ENCODE results near the gene NPEPPS.

Gene NPEPPS

DNA sequence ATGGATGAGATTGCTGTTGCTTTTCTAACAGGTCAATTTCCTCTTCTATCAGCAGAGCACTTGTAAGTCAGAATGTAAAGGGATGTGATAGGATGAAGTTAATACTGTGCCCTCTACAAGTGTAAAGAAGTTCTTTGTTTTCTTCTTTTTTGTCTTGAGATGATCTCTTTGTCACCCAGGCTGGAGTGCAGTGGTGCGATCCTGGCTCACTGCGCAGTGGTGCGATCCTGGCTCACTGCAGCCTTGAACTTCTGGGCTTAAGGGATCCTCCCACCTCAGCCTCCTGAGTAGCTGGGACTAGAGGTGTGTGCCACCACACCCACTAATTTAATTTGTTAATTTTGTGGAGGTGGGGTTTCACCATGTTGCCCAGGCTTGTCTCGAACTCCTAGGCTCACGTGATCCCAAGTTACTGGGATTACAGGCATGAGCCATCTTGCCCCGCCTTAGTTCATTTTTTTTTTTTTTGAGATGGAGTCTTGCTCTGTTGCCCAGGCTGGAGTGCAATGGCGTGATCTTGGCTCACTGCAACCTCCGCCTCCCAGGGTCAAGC is 97.2 kb downstream of the NPEPPS start:
- DNase-seq (ENCODE audit: low read depth), result no peak

DNA sequence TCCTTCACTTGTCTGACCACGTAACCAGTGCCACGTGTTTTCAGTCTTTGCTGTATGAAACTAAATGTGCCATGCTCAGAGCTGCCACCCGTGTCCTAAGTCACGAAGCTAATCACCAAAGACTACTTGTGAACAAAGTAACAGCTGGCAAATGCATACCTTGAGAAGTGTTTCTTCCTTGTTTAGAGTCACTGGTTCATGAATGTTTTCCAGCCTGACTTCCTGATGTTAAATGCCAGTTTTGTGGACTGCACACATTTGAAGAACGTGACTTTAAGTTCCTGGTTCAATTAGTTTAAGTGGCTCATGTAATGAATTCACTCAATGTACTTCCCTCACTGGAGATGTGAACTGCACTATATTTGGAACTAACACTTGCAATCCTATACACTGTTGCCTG is 98.9 kb downstream of the NPEPPS start:
- DNase-seq (ENCODE audit: low read depth), result no peak

DNA sequence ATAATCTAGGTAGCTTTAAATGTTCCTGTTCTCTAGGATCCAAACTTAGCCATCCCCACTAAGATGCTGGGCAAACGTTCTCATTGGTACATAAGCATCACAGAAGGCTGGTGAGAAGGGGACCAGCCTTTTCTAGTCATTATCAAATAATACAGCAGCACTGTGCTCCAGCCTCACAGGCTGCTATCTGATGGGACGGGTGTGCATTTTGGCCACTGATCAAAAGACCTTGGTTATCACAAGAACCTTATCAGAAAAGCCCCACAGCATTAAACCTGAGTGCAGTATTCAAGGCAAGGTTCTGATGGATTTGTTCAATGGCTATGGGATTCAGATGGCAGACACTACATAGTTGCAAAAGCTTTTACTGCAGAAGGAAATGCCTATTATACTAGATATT is 99.7 kb downstream of the NPEPPS start:
- DNase-seq (ENCODE audit: low read depth), result no peak

DNA sequence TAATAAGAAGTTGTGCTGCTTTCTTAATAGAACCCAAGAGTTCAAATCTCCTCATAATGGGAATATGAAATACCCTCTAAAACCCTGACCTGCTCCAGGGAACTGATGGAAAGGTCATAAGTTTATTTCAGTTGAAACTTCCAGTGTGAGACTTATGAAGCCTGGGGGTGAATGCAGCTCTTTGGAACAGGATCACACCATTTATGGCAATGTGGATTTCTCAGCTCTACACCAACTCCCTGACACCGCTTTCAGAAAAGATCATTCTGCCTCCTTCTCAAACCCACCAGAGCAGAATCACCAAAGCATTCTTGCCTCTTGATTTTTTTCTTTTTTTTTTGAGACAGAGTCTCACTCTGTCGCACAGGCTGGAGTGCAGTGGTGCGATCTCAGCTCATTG is 102.1 kb downstream of the NPEPPS start:
- DNase-seq (ENCODE audit: low read depth), result no peak

DNA sequence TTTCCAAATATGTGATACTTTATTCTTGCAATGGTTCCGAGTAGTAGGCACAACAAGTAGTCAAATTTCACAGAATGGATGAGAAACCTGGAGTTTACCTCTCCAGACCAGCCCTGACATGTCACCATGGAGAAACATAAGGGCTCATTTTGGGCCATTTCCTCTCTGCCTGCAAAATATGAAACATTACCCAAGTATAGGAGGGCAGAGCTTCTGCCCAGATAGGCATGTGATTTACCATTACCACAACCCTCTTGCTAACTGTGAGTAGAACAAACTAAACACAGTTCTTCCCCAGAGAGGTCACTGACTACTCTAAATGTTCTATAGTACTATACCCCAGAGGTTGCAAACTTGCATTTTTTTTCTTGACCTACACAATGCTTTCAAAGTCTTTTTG is 103.1 kb downstream of the NPEPPS start:
- DNase-seq (ENCODE audit: low read depth), result no peak

DNA sequence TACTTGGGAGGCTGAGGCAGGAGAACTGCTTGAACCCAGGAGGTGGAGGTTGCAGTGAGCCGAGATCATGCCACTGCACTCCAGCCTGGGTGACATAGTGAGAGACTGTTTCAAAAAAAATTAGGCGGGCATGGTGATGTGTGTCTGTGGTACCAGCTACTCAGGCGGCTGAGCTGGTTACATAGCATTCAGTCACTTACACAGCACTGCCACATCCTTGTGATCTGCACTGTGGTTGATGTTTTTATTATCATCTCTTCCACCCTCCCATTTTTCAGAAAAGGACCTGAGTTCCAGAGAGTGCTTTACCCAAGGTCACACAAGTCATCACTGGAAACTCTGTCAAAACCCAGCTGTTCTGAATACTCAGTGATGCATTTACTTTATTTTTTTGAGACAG is 104.0 kb downstream of the NPEPPS start:
- DNase-seq (ENCODE audit: low read depth), result no peak

DNA sequence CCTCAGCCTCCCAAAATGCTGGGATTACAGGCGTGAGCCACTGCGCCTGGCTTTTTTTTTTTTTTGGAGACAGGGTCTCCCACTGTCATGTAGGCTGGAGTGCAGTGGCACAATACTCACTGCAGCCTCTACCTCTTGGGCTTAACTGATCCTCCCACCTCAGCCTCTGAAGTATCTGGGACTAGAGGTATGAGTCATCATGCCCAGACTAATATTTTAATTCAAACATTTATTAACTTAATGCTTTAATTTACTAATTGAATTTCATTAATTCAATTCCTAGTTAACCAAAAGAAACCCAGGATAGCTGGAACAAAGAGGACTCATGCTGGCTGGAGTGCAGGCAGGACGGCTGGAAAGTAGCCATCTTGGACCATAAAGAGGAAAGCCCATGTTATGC is 104.8 kb downstream of the NPEPPS start:
- no peak for DNase-seq (ENCODE audit: low read depth)

DNA sequence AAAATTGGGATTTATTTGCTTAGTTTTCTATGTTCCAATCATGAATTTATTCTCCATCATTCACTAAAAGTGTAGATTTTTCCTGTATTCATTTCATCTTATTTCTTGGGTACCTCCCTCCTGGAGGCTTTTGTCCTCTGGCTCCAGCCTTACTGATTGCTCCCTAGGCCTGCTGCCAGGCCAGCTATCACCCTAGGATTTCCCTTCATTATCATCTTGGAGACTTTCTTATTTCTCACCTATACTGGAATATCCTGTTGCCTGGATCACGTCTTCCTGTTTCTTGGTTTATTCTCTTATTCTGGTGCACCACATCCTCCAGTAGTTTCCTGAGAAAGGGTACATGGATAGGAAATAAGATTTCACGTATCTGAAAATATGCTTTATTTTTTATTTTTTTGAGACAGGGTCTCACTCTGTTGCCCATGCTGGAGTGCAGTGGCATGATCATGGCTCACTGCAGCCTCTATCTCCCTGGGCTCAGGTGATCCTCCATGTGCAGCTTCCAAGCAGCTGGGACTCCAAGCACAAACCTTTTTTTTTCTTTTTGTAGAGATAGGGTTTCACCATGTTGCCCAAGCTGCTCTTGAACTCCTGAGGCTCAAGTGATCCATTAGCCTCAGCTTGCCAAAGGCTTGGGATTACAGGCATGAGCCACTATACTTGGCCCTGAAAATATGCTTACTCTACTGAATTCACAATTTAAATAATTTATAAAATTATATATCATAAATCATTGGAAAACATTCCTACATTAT is 105.5 kb downstream of the NPEPPS start:
- DNase-seq (ENCODE audit: low read depth), result no peak

DNA sequence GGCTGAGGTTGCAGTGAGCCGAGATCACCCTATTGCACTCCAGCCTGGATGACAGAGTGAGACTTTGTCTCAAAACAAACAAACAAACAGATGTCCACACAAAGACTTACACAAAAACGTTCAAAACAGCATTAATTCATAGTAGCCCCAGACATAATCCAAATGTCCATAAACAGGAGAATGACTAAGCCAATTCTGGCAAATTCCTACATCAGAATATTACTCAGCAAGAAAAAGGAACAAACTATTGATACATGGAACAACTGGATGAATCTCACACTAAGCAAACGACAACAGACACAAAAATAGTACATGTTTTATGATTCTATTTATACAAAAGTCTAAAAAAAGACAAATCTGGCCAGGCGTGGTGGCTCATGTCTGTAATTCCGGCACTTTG is 108.0 kb downstream of the NPEPPS start:
- no peak for DNase-seq (ENCODE audit: low read depth)

DNA sequence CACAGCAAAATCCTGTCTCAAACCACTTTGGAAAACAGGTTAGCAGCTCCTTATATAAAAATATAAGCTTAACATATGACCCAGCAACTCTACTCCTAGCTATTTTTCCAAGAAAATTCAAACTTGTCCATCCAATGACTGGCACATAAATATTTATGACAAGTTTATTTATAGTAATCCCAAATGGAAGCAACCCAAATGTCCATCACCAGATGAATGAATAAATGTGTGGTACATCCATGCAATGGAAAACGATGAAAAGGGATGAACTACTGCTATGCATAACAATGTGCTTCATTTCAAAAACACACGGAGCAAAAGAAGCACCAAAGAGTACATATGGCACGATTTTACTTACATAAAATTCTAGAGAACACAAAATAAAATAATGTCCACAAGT is 109.2 kb downstream of the NPEPPS start:
- no peak for DNase-seq (ENCODE audit: low read depth)

DNA sequence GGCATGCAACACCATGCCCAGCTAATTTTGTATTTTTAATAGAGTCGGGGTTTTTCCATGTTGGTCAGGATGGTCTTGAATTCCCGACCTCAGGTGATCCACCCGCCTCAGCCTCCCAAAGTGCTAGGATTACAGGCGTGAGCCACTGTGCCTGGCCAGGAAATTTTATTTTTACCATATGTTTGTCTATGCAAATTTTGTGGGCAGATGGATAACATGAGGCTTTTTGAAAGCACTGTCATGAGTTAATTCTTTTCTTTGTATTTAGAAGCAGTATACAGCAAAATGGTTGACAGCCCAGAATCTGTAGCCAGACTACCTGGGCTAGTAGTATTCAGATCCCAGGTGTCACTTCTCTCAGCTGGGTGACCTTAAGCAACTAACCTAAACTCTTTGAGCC is 110.3 kb downstream of the NPEPPS start:
- DNase-seq (ENCODE audit: low read depth), result no peak

DNA sequence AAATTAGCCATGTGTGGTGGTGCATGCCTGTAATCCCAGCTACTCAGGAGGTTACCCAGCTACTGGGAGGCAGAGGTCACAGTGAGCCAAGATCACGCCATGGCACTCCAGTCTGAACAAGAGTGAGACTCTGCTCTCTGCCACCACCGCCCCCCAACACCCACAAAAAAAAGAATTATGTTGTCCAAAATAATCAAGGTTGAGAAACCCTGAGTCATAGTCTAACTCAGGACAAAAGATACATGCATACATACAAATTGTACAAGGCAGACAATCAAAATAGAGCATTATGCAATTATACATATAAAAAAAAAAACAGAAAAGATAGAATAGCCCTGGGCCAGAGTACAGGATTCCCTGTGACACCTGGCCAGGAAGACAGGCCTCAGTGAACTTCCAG is 112.2 kb downstream of the NPEPPS start:
- no peak for DNase-seq (ENCODE audit: low read depth)

DNA sequence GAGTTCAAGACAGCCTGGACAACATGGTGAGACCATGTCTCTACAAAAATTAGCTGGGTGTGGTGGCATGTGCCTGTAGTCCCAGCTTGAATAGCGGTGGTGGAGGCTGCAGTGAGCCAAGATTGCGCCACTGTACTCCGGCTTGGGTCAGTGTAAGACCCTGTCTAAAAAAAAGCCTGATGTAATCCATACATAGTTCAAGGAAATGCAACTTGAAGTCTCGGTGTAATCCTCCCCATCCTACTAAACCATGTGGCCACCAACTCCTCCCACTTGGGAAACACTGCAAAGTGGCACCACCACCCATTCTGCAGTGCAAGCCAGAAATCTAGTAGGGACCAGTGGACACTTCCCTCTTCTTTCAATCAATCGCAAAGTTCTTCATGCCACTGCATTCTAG is 113.4 kb downstream of the NPEPPS start:
- no peak for DNase-seq (ENCODE audit: low read depth)

DNA sequence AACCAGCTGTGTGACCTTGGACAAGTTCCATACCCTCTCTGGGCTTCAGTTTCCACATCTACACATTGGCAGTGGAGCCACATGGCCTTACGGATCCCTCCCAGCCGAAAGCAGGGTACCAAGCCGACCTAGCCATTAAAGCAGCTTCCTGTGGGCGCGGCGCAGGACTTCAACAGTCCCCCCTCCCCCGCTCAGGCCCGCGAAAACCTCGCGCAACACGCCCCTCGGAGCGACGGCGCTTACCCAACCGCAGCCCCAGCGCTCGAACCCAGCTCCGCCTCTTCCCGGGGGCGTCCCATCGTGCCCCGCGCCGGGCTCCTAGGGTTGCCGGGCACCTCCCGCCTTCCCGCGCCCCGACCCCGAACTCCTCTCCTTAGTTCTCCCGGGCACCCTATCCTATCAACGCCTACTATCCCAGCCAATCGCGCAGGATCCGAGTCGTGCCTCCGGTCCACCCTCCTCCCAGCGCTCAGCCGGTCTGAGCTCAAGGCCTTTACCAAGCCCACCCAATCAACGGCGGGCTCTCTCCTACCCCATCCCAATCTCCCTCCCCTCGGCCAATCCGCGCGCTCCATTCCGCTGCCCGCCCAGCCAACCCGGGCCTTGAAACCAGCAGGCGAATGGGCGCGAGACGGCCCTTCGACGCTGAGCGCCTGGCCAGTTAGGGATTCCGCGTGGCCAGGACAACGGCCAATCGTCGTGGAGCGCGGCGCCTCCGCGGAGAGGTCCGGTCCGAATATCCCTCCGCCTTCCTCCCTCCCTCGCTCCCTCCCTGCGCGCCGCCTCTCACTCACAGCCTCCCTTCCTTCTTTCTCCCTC is 118.5 kb downstream of the NPEPPS start, which contains the start of gene KPNB1:
Gene KPNB1 (plus strand): TSS at position 767 of the 819 bp plus-strand sequence. CDS start 326 bp downstream, outside the sequence.
- DNase-seq (ENCODE audit: low read depth), result peak; percentile 91

DNA sequence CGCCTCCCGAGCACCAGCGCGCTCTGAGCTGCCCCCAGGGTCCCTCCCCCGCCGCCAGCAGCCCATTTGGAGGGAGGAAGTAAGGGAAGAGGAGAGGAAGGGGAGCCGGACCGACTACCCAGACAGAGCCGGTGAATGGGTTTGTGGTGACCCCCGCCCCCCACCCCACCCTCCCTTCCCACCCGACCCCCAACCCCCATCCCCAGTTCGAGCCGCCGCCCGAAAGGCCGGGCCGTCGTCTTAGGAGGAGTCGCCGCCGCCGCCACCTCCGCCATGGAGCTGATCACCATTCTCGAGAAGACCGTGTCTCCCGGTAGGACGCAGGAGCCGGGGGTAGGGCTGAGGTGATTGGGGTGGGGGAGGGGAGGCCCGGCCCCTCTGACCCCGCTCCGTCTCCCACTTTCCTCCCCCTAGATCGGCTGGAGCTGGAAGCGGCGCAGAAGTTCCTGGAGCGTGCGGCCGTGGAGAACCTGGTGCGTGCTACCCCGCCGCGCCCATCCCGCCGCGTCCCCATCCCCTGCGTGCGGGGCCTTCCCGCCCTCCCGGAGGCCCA is 119.1 kb downstream of the NPEPPS start:
- DNase-seq (ENCODE audit: low read depth), result no peak

DNA sequence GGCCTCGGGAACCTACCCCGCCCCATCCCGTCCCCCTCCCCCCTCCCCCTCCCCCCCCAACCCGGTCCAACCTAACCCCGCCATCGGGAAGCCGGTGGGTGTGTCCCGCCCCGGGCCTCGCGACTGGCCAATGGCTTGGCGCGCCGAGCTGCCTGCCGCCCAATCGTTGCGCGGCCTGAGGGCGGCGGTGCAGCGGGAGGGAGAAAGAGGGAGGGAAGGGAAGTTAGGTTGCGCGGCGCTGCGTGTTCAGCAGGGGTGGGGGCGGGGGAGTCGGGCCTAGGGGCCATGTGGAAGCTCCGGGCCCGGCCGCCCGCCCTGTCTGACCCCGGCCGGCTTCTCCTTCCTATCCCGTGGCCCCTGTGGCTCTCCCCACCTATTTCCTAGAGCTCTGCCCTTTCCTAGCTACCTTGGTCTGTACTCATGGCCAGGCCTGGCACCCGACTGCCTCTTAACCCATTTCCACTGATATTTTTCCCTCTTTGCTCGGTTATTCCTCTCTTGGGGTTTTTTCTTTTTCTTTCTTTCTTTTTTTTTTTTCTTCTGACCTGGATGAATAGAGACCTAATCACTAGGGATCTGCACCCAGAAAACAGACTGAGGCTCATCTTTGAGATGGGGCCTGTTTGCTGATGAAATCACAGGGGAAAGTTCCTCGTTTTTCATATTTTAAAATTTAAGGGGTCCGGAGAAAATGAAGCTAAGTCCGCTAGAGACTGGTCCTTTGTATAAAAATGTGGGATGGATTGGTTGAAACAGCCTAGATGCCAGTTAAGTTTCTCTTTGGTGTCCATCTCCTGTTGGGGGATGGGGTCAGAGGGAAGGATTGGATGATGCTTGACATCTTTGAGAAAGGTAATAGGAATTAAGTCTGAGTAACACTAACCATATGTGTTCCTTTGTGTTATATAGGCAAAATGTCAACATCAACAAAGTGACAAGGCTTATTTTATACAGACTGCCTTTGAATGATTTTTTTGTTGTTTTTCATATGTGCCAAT is 119.9 kb downstream of the NPEPPS start:
- DNase-seq (ENCODE audit: low read depth), result peak; percentile 79

DNA sequence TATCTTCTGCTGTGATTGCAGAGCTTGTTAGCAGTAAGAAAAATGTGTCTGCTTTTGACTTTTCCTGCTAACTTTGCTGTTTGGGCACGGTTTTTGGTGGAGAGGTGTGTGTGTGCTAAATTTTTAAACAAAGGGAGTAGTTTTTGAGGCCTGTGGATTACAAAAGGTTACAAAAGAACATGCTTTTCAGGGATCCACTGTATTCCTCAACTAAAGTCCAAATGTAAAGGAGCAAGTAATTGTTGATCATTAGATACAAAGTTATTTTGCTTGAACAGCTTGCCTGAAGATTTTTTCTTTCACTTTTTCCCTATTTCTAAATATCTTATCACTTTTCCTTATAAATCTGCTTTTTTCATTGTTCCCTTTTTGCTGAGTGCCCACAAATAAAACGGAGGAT is 120.8 kb downstream of the NPEPPS start:
- no peak for DNase-seq (ENCODE audit: low read depth)

DNA sequence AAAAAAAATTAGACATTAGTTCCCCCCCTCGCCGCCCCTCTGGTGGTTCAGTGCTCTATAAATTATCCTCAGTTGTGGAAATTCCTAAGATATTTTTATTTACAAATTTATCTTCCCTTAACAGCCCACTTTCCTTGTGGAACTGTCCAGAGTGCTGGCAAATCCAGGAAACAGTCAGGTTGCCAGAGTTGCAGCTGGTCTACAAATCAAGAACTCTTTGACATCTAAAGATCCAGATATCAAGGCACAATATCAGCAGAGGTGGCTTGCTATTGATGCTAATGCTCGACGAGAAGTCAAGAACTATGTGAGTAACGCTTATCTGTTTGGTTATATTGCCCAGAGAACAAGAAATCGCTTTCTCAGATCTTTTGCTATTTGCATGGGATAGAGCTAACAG is 121.7 kb downstream of the NPEPPS start:
- no peak for DNase-seq (ENCODE audit: low read depth)

DNA sequence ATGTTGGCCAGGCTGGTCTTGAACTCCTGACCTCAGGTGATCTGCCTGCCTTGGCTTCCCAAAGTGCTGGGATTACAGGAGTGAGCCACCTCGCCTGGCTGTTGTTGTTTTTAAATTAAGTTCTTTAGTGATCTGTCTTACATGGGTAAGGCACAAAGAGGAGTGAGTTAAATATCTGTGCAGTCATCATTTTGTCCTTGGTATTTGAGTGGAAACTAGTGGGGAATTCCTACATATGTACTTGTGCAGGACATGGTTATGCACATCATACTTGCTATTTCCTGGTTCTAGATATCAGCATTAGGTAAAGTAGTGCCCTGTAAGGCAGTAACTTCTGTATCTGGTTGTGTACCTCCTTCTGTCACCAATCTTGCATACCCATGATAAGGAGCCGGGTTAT is 122.5 kb downstream of the NPEPPS start:
- DNase-seq (ENCODE audit: low read depth), result no peak

DNA sequence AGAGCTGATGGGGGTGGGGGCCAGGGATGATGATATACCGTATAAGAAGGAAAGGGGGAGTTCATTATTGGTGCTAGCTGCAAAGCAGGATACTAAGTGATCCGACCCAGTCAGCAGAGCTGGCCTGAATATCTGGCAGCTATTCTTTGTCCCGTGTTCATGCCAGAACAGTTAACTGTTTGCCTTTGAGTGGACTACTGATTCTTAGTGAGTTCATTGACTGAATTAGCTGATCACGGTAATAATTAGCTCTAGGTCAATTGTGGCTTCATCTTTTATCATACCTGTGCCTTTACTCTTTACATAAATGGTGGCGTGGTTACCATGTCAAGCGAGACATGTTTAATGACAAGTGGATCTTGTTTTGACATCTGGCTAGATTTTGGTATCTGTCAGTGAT is 124.1 kb downstream of the NPEPPS start:
- no peak for DNase-seq (ENCODE audit: low read depth)

DNA sequence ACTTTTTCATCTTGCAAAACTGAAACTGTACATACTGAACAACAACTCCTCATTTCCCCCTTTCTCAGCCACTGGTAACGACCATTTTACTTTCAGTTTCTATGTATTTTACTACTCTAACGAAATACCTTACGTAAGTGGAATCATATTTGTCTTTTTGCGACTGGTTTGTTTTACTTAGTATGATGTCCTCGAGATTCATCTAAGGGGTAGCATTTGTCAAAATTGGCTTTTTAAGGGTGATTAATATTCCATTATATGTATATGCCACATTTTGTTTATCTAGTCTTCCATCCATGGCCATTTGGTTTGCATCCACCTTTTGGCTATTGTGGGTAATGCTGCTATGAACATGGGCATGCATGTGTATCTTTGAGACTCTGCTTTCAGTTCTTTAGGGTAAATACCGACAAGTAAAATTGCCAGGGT is 129.2 kb downstream of the NPEPPS start:
- no peak for DNase-seq (ENCODE audit: low read depth)

Data from stimulated activated CD8-positive, alpha-beta memory T cell treated with anti-CD3 and anti-CD28 coated beads, Interleukin-15, amount 100 ng/mL, for 1 hour (primary cell).